Thoracic aorta (tissue), 2 donors: ENCODE data around the gene DNTT. TPM values are rescaled to one million over a fixed set of nuclear protein-coding genes. Genes with fewer than 3 reads are reported as not detected.

Source experiments
- ATAC-seq: fragments of 150-250 bp; one replicate; pipeline ENCODE4 v1.8.0; 2017; ENCODE audit warnings: low read depth; ENCODE audit not compliant: insufficient number of reproducible peaks, low FRiP score
- DNase-seq: peaks from one replicate; pipeline ENCODE4 v3.0.0-alpha.2; 2020; ENCODE audit warnings: low spot score
- H3K27ac ChIP-seq, 2 donors: fragments of 200-600 bp; sonication (generic); 1 replicate in 1 of 2; 2 replicates in 1 of 2; pipeline ENCODE4 v1.5.1; 2016; ENCODE audit warnings: mild to moderate bottlenecking in 2 of 2, moderate library complexity in 2 of 2
- H3K27me3 ChIP-seq: fragments of 200-600 bp; sonication (generic); replicated peaks from 2 replicates; pipeline ENCODE4 v1.6.0; 2016; ENCODE audit warnings: mild to moderate bottlenecking; ENCODE audit not compliant: insufficient read depth
- H3K36me3 ChIP-seq: fragments of 200-600 bp; sonication (generic); one replicate; pipeline ENCODE4 v1.5.1; 2016
- H3K4me1 ChIP-seq, 2 donors: fragments of 200-600 bp; sonication (generic); 1 replicate in 1 of 2; 2 replicates in 1 of 2; pipeline versions ENCODE4 v1.5.1 to v1.6.0; 2016; ENCODE audit warnings: low read depth in 2 of 2, mild to moderate bottlenecking in 1 of 2; ENCODE audit not compliant: control insufficient read depth in 1 of 2
- H3K4me3 ChIP-seq: fragments of 200-600 bp; sonication (generic); 2 replicates; pipeline ENCODE4 v1.5.1; 2016; ENCODE audit warnings: mild to moderate bottlenecking
- H3K9me3 ChIP-seq: fragments of 200-600 bp; sonication (generic); 2 replicates; pipeline ENCODE4 v1.5.1; 2016
- CTCF ChIP-seq: fragments of 200-600 bp; sonication (generic); IDR thresholded peaks from one replicate; pipeline ENCODE4 v1.5.1; 2019; ENCODE audit warnings: antibody characterized with exemption
- total RNA-seq, 2 donors: library from RNA; depleted of rRNA; stranded (reverse); fragments of >200 nt; gene quantifications; one replicate each; pipeline versions ENCODE4 v1.1.0 to v1.2.3, GENCODE V29; 2016

The DNTT gene
- total RNA-seq, 2 donors from 2014 or later: not detected

GRCh38 chr10:96374639-96374984, 70.4 kb downstream of the DNTT start:
- ATAC-seq: no peak
- Histone ChIP-seq H3K36me3 (no peaks in the 10 kb centered on the region), H3K4me3 (peak overlapping the region; percentile 70), H3K27me3 (no peaks in the 10 kb centered on the region), H3K4me1 (no peaks in the 10 kb centered on the region), H3K9me3 (no peaks in the 10 kb centered on the region), H3K27ac (no peak overlapping the region)
- TF ChIP-seq CTCF: no peak
- no peak for DNase-seq

- DNase-seq: peak; percentile 56
- H3K4me1 ChIP-seq: no peaks in the 10 kb centered on the region
- peak; percentile 56 for ATAC-seq
- peak; percentile 88 for TF ChIP-seq CTCF
- H3K4me3 ChIP-seq: peak overlapping the region; percentile 70
- no peaks in the 10 kb centered on the region for H3K36me3 ChIP-seq
- no peak overlapping the region for H3K27ac ChIP-seq
- no peaks in the 10 kb centered on the region for H3K9me3 ChIP-seq
- no peaks in the 10 kb centered on the region for H3K27me3 ChIP-seq
Measured at GRCh38 chr10:96374985-96375830, 71.0 kb downstream of the DNTT start.

- H3K27ac ChIP-seq: no peak overlapping the region
- no peak overlapping the region for H3K4me3 ChIP-seq
- no peaks in the 10 kb centered on the region for H3K27me3 ChIP-seq
- no peaks in the 10 kb centered on the region for H3K9me3 ChIP-seq
- ATAC-seq (no peak), DNase-seq (no peak)
- TF ChIP-seq CTCF: no peak
- H3K36me3 ChIP-seq: no peaks in the 10 kb centered on the region
- no peaks in the 10 kb centered on the region for H3K4me1 ChIP-seq
Measured at GRCh38 chr10:96376483-96376882, 72.2 kb downstream of the DNTT start.

- H3K27me3 ChIP-seq: no peaks in the 10 kb centered on the region
- no peaks in the 10 kb centered on the region for H3K4me1 ChIP-seq
- no peak overlapping the region for H3K27ac ChIP-seq
- no peak for TF ChIP-seq CTCF
- H3K36me3 ChIP-seq: no peaks in the 10 kb centered on the region
- no peak for DNase-seq
- ATAC-seq: no peak
- no peak overlapping the region for H3K4me3 ChIP-seq
- H3K9me3 ChIP-seq: no peaks in the 10 kb centered on the region
Measured at GRCh38 chr10:96377816-96378294, 73.6 kb downstream of the DNTT start.

GRCh38 chr10:96378741-96379140, 74.5 kb downstream of the DNTT start:
- Histone ChIP-seq H3K36me3 (no peaks in the 10 kb centered on the region), H3K9me3 (no peaks in the 10 kb centered on the region), H3K27me3 (no peaks in the 10 kb centered on the region), H3K27ac (no peak overlapping the region), H3K4me3 (no peak overlapping the region), H3K4me1 (no peaks in the 10 kb centered on the region)
- TF ChIP-seq CTCF: no peak
- DNase-seq (no peak), ATAC-seq (no peak)
